ENCODE results near the gene SOHLH2.

The SOHLH2 gene

DNA sequence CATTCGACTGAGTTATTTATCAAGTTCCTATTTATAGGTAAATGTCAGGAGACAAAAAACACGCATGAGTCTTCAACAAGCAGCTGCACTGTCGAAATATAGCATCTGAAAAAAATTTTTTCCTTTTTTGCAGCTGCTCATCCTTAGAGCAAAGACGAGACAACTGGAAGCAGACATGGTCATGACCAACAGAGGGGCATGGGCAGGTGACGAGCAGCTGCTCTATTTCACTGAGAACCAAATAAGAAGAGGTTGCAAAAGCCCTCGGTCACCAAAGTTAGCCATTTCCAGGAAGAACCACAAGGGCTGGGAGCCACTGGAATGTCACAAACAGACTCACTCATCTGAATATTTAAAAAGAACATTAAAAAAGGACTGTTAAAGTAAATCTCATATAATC is 22.2 kb downstream of the SOHLH2 start:
- no peak overlapping the region for H3K4me3 ChIP-seq (replicated peaks; ENCODE audit: low read depth, low read length)
- no peak for TF ChIP-seq CTCF (IDR thresholded peaks at IDR 0.05; ENCODE audit: low read depth, low read length, missing control alignments)
- DNase-seq (ENCODE audit: extremely low read depth, low read depth) = no peak

DNA sequence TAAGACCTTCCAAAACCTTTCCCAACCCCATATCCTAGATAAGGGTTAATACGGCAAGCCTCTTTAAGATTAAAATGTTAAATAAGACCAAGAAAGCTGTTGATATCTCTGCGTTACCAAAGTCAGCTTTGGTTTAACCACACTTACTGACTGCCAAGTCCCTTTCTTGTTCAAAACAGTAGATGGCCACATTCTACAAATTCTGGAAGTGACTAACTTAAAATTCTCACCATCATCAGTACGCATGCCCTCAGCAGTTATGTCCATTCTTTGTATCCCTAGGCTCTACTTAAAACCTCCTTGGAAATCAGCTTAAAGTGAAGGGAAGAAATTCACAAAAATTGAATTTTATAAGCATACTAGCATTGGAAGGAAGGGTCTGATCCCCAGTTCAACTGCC is 23.6 kb downstream of the SOHLH2 start:
- TF ChIP-seq CTCF (IDR thresholded peaks at IDR 0.05; ENCODE audit: low read depth, low read length, missing control alignments) = no peak
- DNase-seq (ENCODE audit: extremely low read depth, low read depth) = no peak
- H3K4me3 ChIP-seq (replicated peaks; ENCODE audit: low read depth, low read length) = no peak overlapping the region

GRCh38 chr13:36188441-36188840 is 25.9 kb downstream of the SOHLH2 start:
- no peak for TF ChIP-seq CTCF (IDR thresholded peaks at IDR 0.05; ENCODE audit: low read depth, low read length, missing control alignments)
- DNase-seq (ENCODE audit: extremely low read depth, low read depth) = no peak
- no peak overlapping the region for H3K4me3 ChIP-seq (replicated peaks; ENCODE audit: low read depth, low read length)

DNA sequence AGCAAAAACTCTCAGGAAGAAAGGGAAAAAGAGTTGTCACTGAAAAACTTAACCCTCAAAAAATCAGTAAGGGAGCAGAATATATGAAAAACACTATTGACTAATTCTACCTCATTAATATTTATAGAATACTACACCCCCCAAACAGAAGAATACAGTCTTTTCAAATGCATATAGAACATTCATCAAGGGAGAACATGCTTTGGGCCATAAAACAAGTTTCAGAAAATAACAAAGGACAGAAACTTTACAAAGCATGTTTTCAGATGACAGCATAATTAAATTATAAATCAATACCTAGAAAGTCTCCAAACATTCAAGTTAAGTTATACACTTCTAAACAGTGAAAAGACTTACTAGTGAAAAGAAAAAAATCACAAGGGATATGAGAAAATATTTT is 30.5 kb downstream of the SOHLH2 start:
- no peak for TF ChIP-seq CTCF (IDR thresholded peaks at IDR 0.05; ENCODE audit: low read depth, low read length, missing control alignments)
- H3K4me3 ChIP-seq (replicated peaks; ENCODE audit: low read depth, low read length) = no peak overlapping the region
- DNase-seq (ENCODE audit: extremely low read depth, low read depth) = no peak

DNA sequence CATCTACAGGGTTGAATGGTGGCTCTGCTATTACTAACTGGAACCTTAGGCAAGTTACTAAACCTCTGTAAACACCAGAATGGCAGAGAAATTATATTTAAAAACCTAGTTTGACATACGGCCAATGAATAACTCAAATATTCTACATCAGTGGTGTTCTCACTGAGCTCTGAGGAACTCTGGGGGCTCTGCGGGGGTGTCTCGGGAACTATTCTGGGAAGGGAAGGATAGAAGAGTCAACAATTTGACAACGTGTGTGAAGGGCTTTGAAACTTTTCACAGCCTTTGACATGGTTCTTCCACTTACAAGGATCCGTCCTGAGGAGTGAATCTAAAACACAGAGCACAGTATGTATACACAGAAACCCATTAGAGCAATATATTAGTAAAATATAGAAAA is 38.7 kb downstream of the SOHLH2 start:
- no peak overlapping the region for H3K4me3 ChIP-seq (replicated peaks; ENCODE audit: low read depth, low read length)
- no peak for TF ChIP-seq CTCF (IDR thresholded peaks at IDR 0.05; ENCODE audit: low read depth, low read length, missing control alignments)
- no peak for DNase-seq (ENCODE audit: extremely low read depth, low read depth)

GRCh38 chr13:36174923-36175322 is 39.4 kb downstream of the SOHLH2 start:
- TF ChIP-seq CTCF (IDR thresholded peaks at IDR 0.05; ENCODE audit: low read depth, low read length, missing control alignments) = no peak
- DNase-seq (ENCODE audit: extremely low read depth, low read depth) = no peak
- no peak overlapping the region for H3K4me3 ChIP-seq (replicated peaks; ENCODE audit: low read depth, low read length)

DNA sequence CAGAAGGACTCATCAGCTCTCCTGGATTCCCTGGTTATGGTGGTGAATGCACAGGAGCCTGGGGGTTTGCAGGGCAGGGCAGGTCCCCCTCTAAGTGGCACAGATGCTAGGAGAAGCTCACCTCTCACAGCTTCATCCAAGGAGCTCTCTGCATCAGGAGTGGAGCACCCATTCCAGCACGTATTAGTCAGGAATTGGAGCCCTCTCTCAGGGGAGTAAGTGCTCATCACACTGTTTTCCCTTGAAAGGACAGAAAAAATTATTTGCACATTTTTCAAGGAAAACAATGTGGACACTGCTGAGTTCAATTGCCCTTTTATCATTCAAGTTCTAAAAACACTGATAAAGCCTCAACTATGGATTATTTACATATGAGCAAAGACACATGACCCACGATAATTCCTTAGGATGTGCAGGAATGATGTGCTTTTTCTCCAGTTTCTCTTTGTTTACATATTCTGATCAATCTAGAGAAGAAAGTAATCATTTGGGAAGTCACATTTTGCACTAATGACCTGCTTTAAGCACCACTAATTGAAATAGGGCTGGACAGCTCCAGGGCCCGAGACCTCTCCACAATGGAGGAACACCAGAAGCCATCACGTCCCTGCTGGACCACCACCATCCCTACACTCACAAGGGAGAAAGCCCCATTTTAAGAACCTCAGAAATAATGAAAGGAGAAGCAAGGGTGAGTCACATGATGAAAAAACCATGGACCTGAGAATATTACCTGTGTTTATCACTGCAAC is 40.6 kb downstream of the SOHLH2 start:
- no peak for DNase-seq (ENCODE audit: extremely low read depth, low read depth)

More for the DNA sequence above, 40.6 kb downstream of the SOHLH2 start:
- TF ChIP-seq CTCF (IDR thresholded peaks at IDR 0.05; ENCODE audit: low read depth, low read length, missing control alignments) = no peak
- H3K4me3 ChIP-seq (replicated peaks; ENCODE audit: low read depth, low read length) = no peak overlapping the region

All from HFF-Myc (cell line).